HG02981 (cell line): ENCODE results near the gene TMEM40.
"Not testable (repeated sequence)": the region's sequence is repeated elsewhere in the genome, so short reads cannot be mapped to it uniquely, and the experiment has no call there.

Experiments used
- ATAC-seq: cut with Tn5 transposase; IDR thresholded peaks from one replicate; pipeline ENCODE4 v1.9.1; 2021; ENCODE audit warnings: mild to moderate bottlenecking, moderate library complexity; ENCODE audit not compliant: unreplicated experiment

TMEM40 gene

GRCh38 chr3:12759097-12759679 is at the start of gene TMEM40:
TMEM40 (minus strand) TSS chr3:12759259; CDS start chr3:12749832, 9,427 bp downstream.
- ATAC-seq, result no peak

GRCh38 chr3:12808587-12808986 is 49.5 kb upstream of the TMEM40 start:
- no peak for ATAC-seq

- no peak for ATAC-seq
These were observed 48.7 kb upstream of the TMEM40 start for GRCh38 chr3:12807601-12808359.

GRCh38 chr3:12807066-12807465 is 48.0 kb upstream of the TMEM40 start:
- no peak for ATAC-seq

- ATAC-seq, result no peak
These were observed 44.3 kb upstream of the TMEM40 start for GRCh38 chr3:12803371-12803770.

GRCh38 chr3:12799525-12800440 is 40.7 kb upstream of the TMEM40 start:
- no peak for ATAC-seq

- ATAC-seq, result no peak
These were observed 39.6 kb upstream of the TMEM40 start for GRCh38 chr3:12798559-12799179.

- ATAC-seq, result no peak
These were observed 39.0 kb upstream of the TMEM40 start for GRCh38 chr3:12797892-12798558.

GRCh38 chr3:12797124-12797891 is 38.2 kb upstream of the TMEM40 start:
- ATAC-seq, result no peak

GRCh38 chr3:12796171-12797123 is 37.4 kb upstream of the TMEM40 start, which contains the start of gene CAND2:
CAND2 (plus strand) TSS chr3:12796680; CDS start chr3:12796721, 41 bp downstream.
- ATAC-seq, result no peak

- no peak for ATAC-seq
These were observed 34.6 kb upstream of the TMEM40 start for GRCh38 chr3:12793701-12794100.

- ATAC-seq, result no peak
These were observed 32.4 kb upstream of the TMEM40 start for GRCh38 chr3:12791430-12791829.

- ATAC-seq, result not testable (repeated sequence)
These were observed 29.1 kb upstream of the TMEM40 start for GRCh38 chr3:12787967-12788690.

GRCh38 chr3:12787346-12787745 is 28.3 kb upstream of the TMEM40 start:
- ATAC-seq, result not testable (repeated sequence)

GRCh38 chr3:12785096-12785495 is 26.0 kb upstream of the TMEM40 start:
- ATAC-seq, result no peak

GRCh38 chr3:12782172-12782815 is 23.2 kb upstream of the TMEM40 start:
- ATAC-seq, result no peak

GRCh38 chr3:12780751-12781150 is 21.7 kb upstream of the TMEM40 start:
- ATAC-seq, result no peak
